CD4-positive, CD25-positive, alpha-beta regulatory T cell (primary cell): ENCODE measurements around the gene RNF44. TPM values are rescaled to one million over a fixed set of nuclear protein-coding genes. Genes with fewer than 3 reads are reported as not detected.
A peak's percentile ranks its signal among the peaks of the same experiment; 100 is the strongest.

Experiments used
- ATAC-seq, 2 donors: fragments of 150-1000 bp; cut with Tn5 transposase; one replicate each; pipeline ENCODE4 v1.10.0; 2021; ENCODE audit warnings: low read depth in 2 of 2, moderate number of reproducible peaks in 2 of 2, moderate library complexity in 1 of 2
- DNase-seq, 3 donors: peaks; one replicate each; pipeline versions ENCODE4 v3.0.0 to v3.0.0-alpha.2; 2012 to 2022; ENCODE audit warnings: mixed read lengths in 1 of 3
- H3K27ac ChIP-seq: one replicate; pipeline ENCODE4 v1.7.0; 2013; ENCODE audit warnings: mild to moderate bottlenecking, low read length; ENCODE audit not compliant: insufficient read depth, poor library complexity, severe bottlenecking
- H3K27me3 ChIP-seq: one replicate; pipeline ENCODE4 v1.7.0; 2013; ENCODE audit warnings: low read length; ENCODE audit not compliant: control insufficient read depth, insufficient read depth
- H3K36me3 ChIP-seq: one replicate; pipeline ENCODE4 v1.7.0; 2013; ENCODE audit warnings: mild to moderate bottlenecking, low read length, moderate library complexity; ENCODE audit not compliant: control insufficient read depth, insufficient read depth
- H3K4me1 ChIP-seq: 2 replicates; pipeline ENCODE4 v1.7.0; 2013; ENCODE audit warnings: mild to moderate bottlenecking, low read length; ENCODE audit not compliant: insufficient read depth, control insufficient read depth, poor library complexity, severe bottlenecking
- H3K4me3 ChIP-seq: one replicate; pipeline ENCODE4 v1.7.0; 2013; ENCODE audit warnings: low read depth, mild to moderate bottlenecking, low read length, moderate library complexity
- H3K9me3 ChIP-seq, 2 experiments: 1 replicate in 1 of 2; 2 replicates in 1 of 2; pipeline ENCODE4 v1.7.0; 2013; ENCODE audit warnings: low read length in 2 of 2, mild to moderate bottlenecking in 1 of 2, moderate library complexity in 1 of 2; ENCODE audit not compliant: control insufficient read depth in 2 of 2
- H3K27ac Mint-ChIP-seq, 3 donors: one replicate each; pipeline ENCODE4 v1.8.0; 2020 to 2022; ENCODE audit warnings: mild to moderate bottlenecking in 3 of 3, mixed read lengths in 3 of 3, moderate library complexity in 2 of 3
- H3K27me3 Mint-ChIP-seq: one replicate; pipeline ENCODE4 v1.8.0; 2022; ENCODE audit warnings: mild to moderate bottlenecking, mixed read lengths
- H3K36me3 Mint-ChIP-seq: one replicate; pipeline ENCODE4 v1.8.0; 2020; ENCODE audit warnings: mixed read lengths
- H3K4me1 Mint-ChIP-seq, 4 donors: one replicate each; pipeline ENCODE4 v1.8.0; 2020 to 2022; ENCODE audit warnings: mixed read lengths in 4 of 4, mild to moderate bottlenecking in 1 of 4
- H3K4me3 Mint-ChIP-seq, 4 donors: one replicate each; pipeline ENCODE4 v1.8.0; 2020 to 2022; ENCODE audit warnings: mild to moderate bottlenecking in 4 of 4, mixed read lengths in 4 of 4, moderate library complexity in 3 of 4
- H3K9me3 Mint-ChIP-seq, 7 donors: one replicate each; pipeline ENCODE4 v1.8.0; 2020 to 2022; ENCODE audit warnings: mixed read lengths in 7 of 7, mild to moderate bottlenecking in 3 of 7, moderate library complexity in 2 of 7
- polyA plus RNA-seq, 4 donors: library from polyadenylated mRNA; unstranded; fragments of 300-500 nt; fragmentation: Illumina TruSeq; gene quantifications; one replicate each; pipeline ENCODE4 v1.2.3, GENCODE V29; 2021
- total RNA-seq: library from RNA; stranded (reverse); gene quantifications from one replicate; pipeline ENCODE4 v1.2.3, GENCODE V29; 2022

RNF44 gene
- total and polyA plus RNA-seq, 5 donors from 2014 or later = 2.3 to 268 (median 3.8) TPM

DNA sequence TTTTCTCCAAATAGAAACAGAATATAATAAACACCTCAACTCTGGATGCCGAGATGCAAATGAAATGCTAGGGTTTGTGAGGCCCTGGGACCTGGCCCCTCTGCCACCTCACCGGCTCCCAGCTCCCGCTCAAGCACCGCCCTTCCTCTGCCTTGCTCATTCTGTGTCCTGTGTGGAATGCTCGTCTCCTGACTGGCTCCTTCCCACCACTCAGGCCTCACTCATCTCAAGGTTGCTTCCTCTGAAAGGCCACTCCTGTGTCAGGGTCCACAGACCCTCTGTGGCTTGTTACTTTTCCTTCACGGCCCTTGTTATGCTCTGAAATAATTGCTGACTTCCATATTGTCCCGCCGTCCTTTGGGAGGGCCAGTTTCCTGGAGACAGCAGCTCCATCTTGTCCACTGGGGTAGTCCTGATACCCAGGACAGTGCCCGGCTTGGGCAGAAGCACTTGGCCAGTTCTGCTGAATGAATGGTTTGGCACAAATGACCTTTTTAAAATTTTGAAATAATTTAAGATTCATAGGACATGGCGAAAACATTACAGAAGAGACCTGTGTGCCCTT is 15.4 kb downstream of the RNF44 start:
- Histone ChIP-seq H3K4me3 (no peak overlapping the region), H3K36me3 (no peaks in the 10 kb centered on the region), H3K4me1 (no peaks in the 10 kb centered on the region), H3K27ac (no peak overlapping the region), H3K27me3 (no peaks in the 10 kb centered on the region), H3K9me3 (no peaks in the 10 kb centered on the region)
- Mint-ChIP-seq H3K9me3 (peaks cover 0 to 1% (median 0%) of the 10 kb centered on the region in 7 donors), H3K27ac (peak overlapping the region in 2 of 3 donors; percentile 38 to 56), H3K27me3 (no peaks in the 10 kb centered on the region), H3K4me3 (peak overlapping the region in 1 of 4 donors; percentile 43), H3K4me1 (peaks cover 4 to 27% (median 14%) of the 10 kb centered on the region in 4 donors), H3K36me3 (no peaks in the 10 kb centered on the region)
- DNase-seq (no peak), ATAC-seq (no peak)

DNA sequence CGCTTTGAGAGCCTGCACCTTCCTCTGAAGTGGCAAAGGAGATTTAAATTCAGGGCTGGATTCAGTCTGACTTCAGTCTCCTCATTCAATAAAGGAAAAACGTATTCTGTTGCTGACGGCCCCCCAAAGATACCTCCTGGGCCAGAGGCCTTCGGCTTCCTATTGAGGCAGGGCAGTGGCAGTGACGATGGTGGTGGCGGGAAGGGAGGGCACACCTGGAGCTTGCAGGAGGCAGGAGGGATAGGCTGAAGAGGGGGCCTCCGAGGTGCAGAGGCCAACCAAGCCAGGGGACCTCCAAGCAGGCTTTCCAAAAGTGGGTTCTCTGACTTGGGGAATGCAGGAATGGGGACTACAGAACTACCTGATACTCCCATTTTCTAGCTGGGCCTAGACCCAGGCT is 15.9 kb downstream of the RNF44 start:
- H3K4me1 ChIP-seq = no peaks in the 10 kb centered on the region
- no peaks in the 10 kb centered on the region for H3K36me3 ChIP-seq
- H3K27me3 ChIP-seq = no peaks in the 10 kb centered on the region
- peaks cover 0 to 1% (median 0%) of the 10 kb centered on the region in 7 donors for H3K9me3 Mint-ChIP-seq
- no peak overlapping the region for H3K27ac ChIP-seq
- DNase-seq (no peak), ATAC-seq (no peak)
- no peaks in the 10 kb centered on the region for H3K27me3 Mint-ChIP-seq
- no peak overlapping the region for H3K4me3 Mint-ChIP-seq
- H3K27ac Mint-ChIP-seq = peak overlapping the region in 1 of 3 donors; percentile 78
- H3K36me3 Mint-ChIP-seq = no peaks in the 10 kb centered on the region
- H3K4me1 Mint-ChIP-seq = peaks cover 4 to 27% (median 14%) of the 10 kb centered on the region in 4 donors
- H3K9me3 ChIP-seq = no peaks in the 10 kb centered on the region
- no peak overlapping the region for H3K4me3 ChIP-seq

DNA sequence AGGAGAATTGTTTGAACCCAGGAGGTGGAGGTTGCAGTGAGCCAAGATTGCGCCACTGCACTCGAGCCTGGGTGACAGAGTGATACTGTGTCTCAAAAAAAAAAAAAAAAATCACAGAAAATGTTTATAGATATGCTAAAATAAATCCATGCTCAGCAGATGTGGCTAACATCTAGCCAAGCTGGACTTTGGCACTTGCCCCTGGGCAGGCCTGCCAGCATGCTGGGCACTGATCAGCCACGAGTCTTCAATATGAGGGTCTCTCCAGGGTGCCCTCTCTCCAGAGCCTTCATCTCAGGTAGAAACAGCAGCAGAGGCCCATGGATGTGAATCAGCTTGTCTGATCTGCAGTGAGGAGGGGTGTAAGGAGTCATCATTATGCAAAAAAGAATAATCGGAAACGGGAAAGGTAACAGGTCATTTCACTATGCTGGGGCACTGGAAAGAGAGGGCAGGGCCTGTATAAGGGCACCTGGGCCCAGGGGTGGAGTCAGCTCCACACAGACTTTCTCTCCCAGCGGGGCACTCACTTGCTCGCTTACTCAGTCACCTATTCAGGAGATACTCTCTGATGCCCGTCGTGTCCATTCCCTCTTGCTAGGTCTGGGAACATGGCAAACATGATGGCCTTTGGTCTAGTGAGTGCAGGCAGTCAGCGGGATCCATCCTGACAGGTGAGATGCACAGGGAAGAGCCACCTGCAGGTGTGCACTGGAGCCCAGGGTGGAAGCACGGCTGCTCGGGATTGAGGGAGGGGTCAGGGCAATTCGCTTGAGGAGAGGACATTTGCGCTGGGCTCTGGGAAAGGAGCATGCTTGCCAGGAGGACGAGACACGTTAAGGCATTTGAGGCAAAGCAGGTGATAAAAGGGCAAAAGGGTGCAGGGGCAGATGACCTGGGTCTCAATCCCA is 17.1 kb downstream of the RNF44 start:
- Mint-ChIP-seq H3K9me3 (peaks cover 0 to 1% (median 0%) of the 10 kb centered on the region in 7 donors), H3K27ac (no peak overlapping the region), H3K4me1 (peaks cover 4 to 26% (median 14%) of the 10 kb centered on the region in 4 donors), H3K27me3 (no peaks in the 10 kb centered on the region), H3K4me3 (peak overlapping the region in 1 of 4 donors; percentile 7), H3K36me3 (no peaks in the 10 kb centered on the region)
- Histone ChIP-seq H3K27me3 (no peaks in the 10 kb centered on the region), H3K36me3 (no peaks in the 10 kb centered on the region), H3K27ac (no peak overlapping the region), H3K4me1 (no peaks in the 10 kb centered on the region), H3K4me3 (no peak overlapping the region), H3K9me3 (no peaks in the 10 kb centered on the region)
- DNase-seq (no peak), ATAC-seq (no peak)

DNA sequence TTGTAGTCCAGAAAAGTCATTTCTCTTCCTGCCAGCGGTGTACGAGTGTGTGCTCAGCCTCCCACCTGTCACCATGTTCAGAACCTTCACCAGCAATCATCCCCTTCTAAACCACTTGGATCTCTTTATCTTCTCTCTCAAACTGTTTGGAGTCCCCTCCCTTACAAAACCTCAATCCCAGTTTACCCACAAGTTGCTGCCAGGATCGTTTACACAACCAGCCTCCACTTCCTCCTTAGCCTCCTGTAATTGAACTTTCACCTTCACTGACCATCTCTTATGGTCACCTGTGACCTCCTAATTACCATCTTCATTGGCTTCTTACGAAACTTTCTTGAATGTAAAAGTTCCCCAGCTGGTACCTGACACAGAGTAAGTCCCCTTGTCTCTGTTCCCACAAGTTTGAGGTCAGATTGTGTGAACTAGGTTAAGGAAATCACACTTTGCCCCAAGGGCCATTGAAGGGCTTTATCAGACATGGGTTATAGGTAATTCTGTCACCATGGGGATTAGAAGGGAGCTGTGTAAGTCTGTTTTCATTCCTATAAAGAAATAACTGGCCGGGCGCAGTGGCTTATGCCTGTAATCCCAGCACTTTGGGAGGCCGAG is 20.0 kb downstream of the RNF44 start:
- H3K27me3 Mint-ChIP-seq = no peaks in the 10 kb centered on the region
- Histone ChIP-seq H3K27me3 (no peaks in the 10 kb centered on the region), H3K27ac (no peak overlapping the region), H3K4me3 (no peak overlapping the region), H3K9me3 (no peaks in the 10 kb centered on the region), H3K4me1 (no peaks in the 10 kb centered on the region), H3K36me3 (no peaks in the 10 kb centered on the region)
- no peak overlapping the region for H3K4me3 Mint-ChIP-seq
- peak overlapping the region in 1 of 3 donors; percentile 70 for H3K27ac Mint-ChIP-seq
- no peaks in the 10 kb centered on the region for H3K36me3 Mint-ChIP-seq
- DNase-seq (no peak), ATAC-seq (no peak)
- H3K4me1 Mint-ChIP-seq = peaks cover 4 to 24% (median 6%) of the 10 kb centered on the region in 4 donors
- peaks cover 0 to 1% (median 0%) of the 10 kb centered on the region in 7 donors for H3K9me3 Mint-ChIP-seq

DNA sequence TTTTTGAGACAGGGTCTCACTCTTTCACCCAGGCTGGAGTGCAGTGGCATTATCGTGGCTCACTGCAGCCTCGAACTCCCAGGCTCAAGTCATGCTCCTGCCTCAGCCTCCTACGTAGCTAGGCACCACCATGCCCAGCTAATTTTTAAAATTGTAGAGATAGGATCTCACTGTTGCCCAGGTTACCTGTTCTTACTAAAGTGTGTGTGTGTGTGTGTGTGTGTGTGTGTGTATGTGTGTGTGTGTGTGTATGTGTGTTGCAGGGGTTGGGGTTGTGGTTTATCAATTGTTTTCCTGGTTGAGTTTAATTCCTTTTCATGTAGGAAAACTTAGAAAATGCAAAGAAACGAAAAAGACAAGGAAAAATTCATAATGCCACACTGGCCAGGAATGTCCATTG is 21.8 kb downstream of the RNF44 start:
- H3K27me3 ChIP-seq = no peaks in the 10 kb centered on the region
- H3K4me3 Mint-ChIP-seq = no peak overlapping the region
- no peak overlapping the region for H3K27ac ChIP-seq

DNA sequence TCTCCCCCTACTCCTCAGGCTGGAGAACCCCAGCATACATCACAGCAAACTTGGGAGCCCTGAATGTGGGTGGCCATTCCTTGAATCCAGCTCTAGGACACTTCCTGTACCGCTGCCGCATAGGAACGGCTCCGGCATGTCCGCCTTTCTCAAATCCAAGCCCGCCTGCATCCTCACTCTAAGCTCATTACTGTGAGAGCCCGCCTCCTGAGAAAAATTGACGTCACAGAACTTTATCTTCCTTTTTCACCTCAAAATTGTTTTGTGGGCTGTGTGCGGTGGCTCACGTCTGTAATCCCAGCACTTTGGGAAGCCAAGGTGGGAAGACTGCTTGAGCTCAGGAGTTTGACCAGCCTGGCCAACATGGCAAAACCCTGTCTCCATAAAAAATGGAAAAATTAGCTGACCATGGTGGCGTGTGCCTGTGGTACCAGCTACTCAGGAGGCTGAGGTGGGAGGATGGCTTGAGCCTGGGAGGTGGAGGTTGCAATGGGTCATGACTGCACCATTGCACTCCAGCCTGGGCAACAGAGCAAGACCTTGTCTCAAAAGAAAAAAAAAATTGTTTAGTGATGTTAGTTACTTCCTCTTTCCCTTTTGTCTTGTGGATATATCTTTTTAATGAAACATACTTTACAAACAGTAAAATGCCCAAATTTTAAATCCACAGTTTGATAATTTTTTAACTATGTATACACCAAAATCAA is 22.8 kb downstream of the RNF44 start:
- H3K4me1 Mint-ChIP-seq = peaks cover 0 to 16% (median 4%) of the 10 kb centered on the region in 4 donors
- no peaks in the 10 kb centered on the region for H3K9me3 ChIP-seq
- H3K4me3 Mint-ChIP-seq = peak overlapping the region in 1 of 4 donors; percentile 41
- no peaks in the 10 kb centered on the region for H3K27me3 ChIP-seq
- peaks cover 0 to 1% (median 0%) of the 10 kb centered on the region in 7 donors for H3K9me3 Mint-ChIP-seq
- H3K36me3 Mint-ChIP-seq = peaks cover 4% of the 10 kb centered on the region
- ATAC-seq = no peak
- no peak overlapping the region for H3K27ac ChIP-seq
- DNase-seq = no peak
- H3K27ac Mint-ChIP-seq = peak overlapping the region in 1 of 3 donors; percentile 72
- no peak overlapping the region for H3K4me3 ChIP-seq
- H3K27me3 Mint-ChIP-seq = no peaks in the 10 kb centered on the region
- no peaks in the 10 kb centered on the region for H3K4me1 ChIP-seq
- H3K36me3 ChIP-seq = no peaks in the 10 kb centered on the region

More for the DNA sequence above, 21.8 kb downstream of the RNF44 start:
- H3K4me1 ChIP-seq = no peaks in the 10 kb centered on the region
- Mint-ChIP-seq H3K9me3 (peaks cover 0 to 1% (median 0%) of the 10 kb centered on the region in 7 donors), H3K4me1 (peaks cover 0 to 20% (median 4%) of the 10 kb centered on the region in 4 donors), H3K36me3 (no peaks in the 10 kb centered on the region), H3K27me3 (no peaks in the 10 kb centered on the region), H3K27ac (peak overlapping the region in 1 of 3 donors; percentile 25)
- ATAC-seq = no peak
- no peak overlapping the region for H3K4me3 ChIP-seq
- no peaks in the 10 kb centered on the region for H3K9me3 ChIP-seq
- no peak for DNase-seq
- H3K36me3 ChIP-seq = no peaks in the 10 kb centered on the region

DNA sequence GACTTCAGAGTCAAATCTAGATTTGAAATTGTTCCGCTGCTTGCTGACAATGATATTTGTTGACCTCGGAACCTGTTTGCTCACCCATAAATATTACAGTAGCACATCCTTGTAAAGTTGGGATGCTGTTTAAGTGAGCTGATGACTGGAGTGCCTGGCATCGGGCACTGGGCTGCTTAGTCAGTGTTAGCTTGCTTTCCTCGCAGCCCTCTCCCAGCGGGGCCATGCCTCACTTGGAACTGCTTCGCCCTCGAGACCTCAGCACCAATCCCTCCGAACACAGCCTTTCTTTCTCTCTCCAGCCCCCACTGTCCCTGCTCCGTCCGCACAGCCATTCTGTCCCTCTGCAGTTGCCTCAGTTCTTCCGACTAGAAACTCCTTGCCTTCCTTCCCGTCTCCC is 23.4 kb downstream of the RNF44 start:
- H3K27ac ChIP-seq = no peak overlapping the region
- no peaks in the 10 kb centered on the region for H3K27me3 Mint-ChIP-seq
- H3K4me1 Mint-ChIP-seq = peaks cover 0 to 16% (median 5%) of the 10 kb centered on the region in 4 donors
- DNase-seq (no peak), ATAC-seq (no peak)
- H3K9me3 ChIP-seq = no peaks in the 10 kb centered on the region
- no peaks in the 10 kb centered on the region for H3K4me1 ChIP-seq
- H3K36me3 ChIP-seq = peaks cover 3% of the 10 kb centered on the region
- peaks cover 4% of the 10 kb centered on the region for H3K36me3 Mint-ChIP-seq
- H3K27ac Mint-ChIP-seq = peak overlapping the region in 2 of 3 donors; percentile 72 to 95
- H3K4me3 Mint-ChIP-seq = no peak overlapping the region
- peaks cover 0 to 1% (median 0%) of the 10 kb centered on the region in 7 donors for H3K9me3 Mint-ChIP-seq
- no peaks in the 10 kb centered on the region for H3K27me3 ChIP-seq
- H3K4me3 ChIP-seq = no peak overlapping the region
